RWPE2 (cell line): ENCODE results near the gene PRRX2.

Experiments
- ATAC-seq: fragments of 200-7000 bp; cut with Tn5 transposase; 3 replicates; pipeline ENCODE4 v1.9.1; 2021; ENCODE audit warnings: low read depth
- DNase-seq: peaks from one replicate; pipeline ENCODE4 v3.0.0-alpha.2; 2020; ENCODE audit warnings: low spot score
- H3K27ac ChIP-seq: fragments of 450-650 bp; 2 replicates; pipeline ENCODE4 v1.5.1; 2017; ENCODE audit warnings: mild to moderate bottlenecking; ENCODE audit not compliant: poor library complexity, severe bottlenecking
- H3K27me3 ChIP-seq: fragments of 250-450 bp; sonication (Bioruptor Pico); 2 replicates; pipeline ENCODE4 v1.5.1; 2021; ENCODE audit warnings: mild to moderate bottlenecking, moderate library complexity; ENCODE audit not compliant: insufficient read depth, poor library complexity, severe bottlenecking
- H3K36me3 ChIP-seq: fragments of 250-450 bp; sonication (Bioruptor Pico); 2 replicates; pipeline ENCODE4 v1.5.1; 2020; ENCODE audit warnings: low read depth, mild to moderate bottlenecking, moderate library complexity
- H3K4me1 ChIP-seq: fragments of 250-450 bp; sonication (Bioruptor Pico); 2 replicates; pipeline ENCODE4 v1.5.1; 2021; ENCODE audit warnings: mild to moderate bottlenecking, moderate library complexity; ENCODE audit not compliant: insufficient read depth, poor library complexity, severe bottlenecking
- H3K4me3 ChIP-seq: fragments of 250-450 bp; sonication (Bioruptor Pico); 2 replicates; pipeline ENCODE4 v1.5.1; 2021; ENCODE audit warnings: mild to moderate bottlenecking, moderate library complexity; ENCODE audit not compliant: severe bottlenecking
- H3K9me3 ChIP-seq: fragments of 250-450 bp; sonication (Bioruptor Pico); 2 replicates; pipeline ENCODE4 v1.5.1; 2021; ENCODE audit warnings: mild to moderate bottlenecking, moderate library complexity; ENCODE audit not compliant: severe bottlenecking
- CTCF ChIP-seq: fragments of 450-650 bp; IDR thresholded peaks from one replicate; pipeline ENCODE4 v1.5.1; 2017; ENCODE audit warnings: mild to moderate bottlenecking, moderate library complexity; ENCODE audit not compliant: poor library complexity, severe bottlenecking

Gene PRRX2

GRCh38 chr9:129640086-129640870 lies 25.2 kb upstream of the PRRX2 start:
- peak overlapping the region; percentile 33 for H3K27ac ChIP-seq
- no peak for DNase-seq
- no peak for TF ChIP-seq CTCF

GRCh38 chr9:129640871-129641749 lies 24.3 kb upstream of the PRRX2 start:
- Histone ChIP-seq H3K27me3 (no peaks in the 10 kb centered on the region), H3K9me3 (no peaks in the 10 kb centered on the region), H3K36me3 (peaks cover 33% of the 10 kb centered on the region), H3K4me1 (peaks cover 7% of the 10 kb centered on the region), H3K27ac (peak overlapping the region; percentile 33), H3K4me3 (peak overlapping the region; percentile 75)
- DNase-seq (no peak), ATAC-seq (peak; percentile 10; the same call in 2 of the 3 replicates)
- no peak for TF ChIP-seq CTCF

More at GRCh38 chr9:129640086-129640870, 25.2 kb upstream of the PRRX2 start:
- Histone ChIP-seq H3K4me1 (peaks cover 7% of the 10 kb centered on the region), H3K27me3 (no peaks in the 10 kb centered on the region), H3K36me3 (peaks cover 39% of the 10 kb centered on the region), H3K9me3 (no peaks in the 10 kb centered on the region), H3K4me3 (peak overlapping the region; percentile 75)
- no peak for ATAC-seq

- H3K36me3 ChIP-seq, result peaks cover 30% of the 10 kb centered on the region
- peak within 1 kb of the TSS; percentile 25 for H3K27ac ChIP-seq
- peak; percentile 87 for ATAC-seq
- H3K4me1 ChIP-seq, result peaks cover 7% of the 10 kb centered on the region
- peak within 1 kb of the TSS; percentile 75 for H3K4me3 ChIP-seq
- TF ChIP-seq CTCF, result peak; percentile 99
- H3K27me3 ChIP-seq, result no peaks in the 10 kb centered on the region
- no peaks in the 10 kb centered on the region for H3K9me3 ChIP-seq
- peak; percentile 93 for DNase-seq
Measured at GRCh38 chr9:129641750-129642585, 23.5 kb upstream of the PRRX2 start, which contains the start of gene ASB6. TSS of gene ASB6 (minus strand) at chr9:129642151. CDS start at chr9:129641999, 152 bp downstream.

GRCh38 chr9:129643706-129644105 lies 21.7 kb upstream of the PRRX2 start:
- TF ChIP-seq CTCF, result no peak
- Histone ChIP-seq H3K9me3 (no peaks in the 10 kb centered on the region), H3K4me3 (no peak overlapping the region), H3K27ac (no peak overlapping the region), H3K4me1 (peaks cover 7% of the 10 kb centered on the region), H3K36me3 (peaks cover 13% of the 10 kb centered on the region), H3K27me3 (no peaks in the 10 kb centered on the region)
- no peak for DNase-seq
- ATAC-seq, result no peak
